ENCODE measurements around the gene AFG1L. TPM values are rescaled to one million over a fixed set of nuclear protein-coding genes. Genes with fewer than 3 reads are reported as not detected.

Gene AFG1L
- total and polyA plus RNA-seq, 2 experiments from 2014 or later, result 9.4 to 9.7 TPM

GRCh38 chr6:108419934-108420609, 125.2 kb downstream of the AFG1L start:
- Histone ChIP-seq H3K36me3 (replicated peaks; ENCODE audit: insufficient read depth, low read depth) (no peaks in the 10 kb centered on the region), H3K79me2 (no peaks in the 10 kb centered on the region), H3K4me1 (ENCODE audit: insufficient read depth) (no peaks in the 10 kb centered on the region), H3K9me3 (ENCODE audit: low read depth) (no peaks in the 10 kb centered on the region), H3K4me3 (no peak overlapping the region), H3K4me2 (no peak overlapping the region), H3K27me3 (no peaks in the 10 kb centered on the region), H4K20me1 (ENCODE audit: insufficient read depth, poor library complexity, severe bottlenecking) (no peaks in the 10 kb centered on the region), H3K27ac (no peak overlapping the region), H2AFZ (no peak overlapping the region), H3K9me2 (replicated peaks; ENCODE audit: insufficient read depth) (no peaks in the 10 kb centered on the region)
- DNase-seq (ENCODE audit: low spot score), result no peak
- TF ChIP-seq CTCF (IDR thresholded peaks at IDR 0.05; ENCODE audit: poor library complexity) (no peak), EZH2phosphoT487 (IDR thresholded peaks at IDR 0.05; ENCODE audit: low read depth, severe bottlenecking, unreplicated experiment) (no peak), EZH2 (IDR thresholded peaks at IDR 0.05; ENCODE audit: borderline replicate concordance) (no peak)
- 59% methylated on average over 2 of the region's 2 CpGs for WGBS (ENCODE audit: low lambda C conversion rate, missing lambda C conversion rate)

- no peaks in the 10 kb centered on the region for H3K9me3 ChIP-seq (ENCODE audit: low read depth)
- H3K4me2 ChIP-seq, result no peak overlapping the region
- H4K20me1 ChIP-seq (ENCODE audit: insufficient read depth, poor library complexity, severe bottlenecking), result no peaks in the 10 kb centered on the region
- TF ChIP-seq CTCF (IDR thresholded peaks at IDR 0.05; ENCODE audit: poor library complexity) (no peak), EZH2 (IDR thresholded peaks at IDR 0.05; ENCODE audit: borderline replicate concordance) (no peak), EZH2phosphoT487 (IDR thresholded peaks at IDR 0.05; ENCODE audit: low read depth, severe bottlenecking, unreplicated experiment) (no peak)
- H3K79me2 ChIP-seq, result no peaks in the 10 kb centered on the region
- no peak overlapping the region for H3K4me3 ChIP-seq
- H3K27me3 ChIP-seq, result no peaks in the 10 kb centered on the region
- no peaks in the 10 kb centered on the region for H3K9me2 ChIP-seq (replicated peaks; ENCODE audit: insufficient read depth)
- WGBS (ENCODE audit: low lambda C conversion rate, missing lambda C conversion rate), result 93% methylated on average over 6 of the region's 6 CpGs
- DNase-seq (ENCODE audit: low spot score), result no peak
- H3K4me1 ChIP-seq (ENCODE audit: insufficient read depth), result no peaks in the 10 kb centered on the region
- no peaks in the 10 kb centered on the region for H3K36me3 ChIP-seq (replicated peaks; ENCODE audit: insufficient read depth, low read depth)
- no peak overlapping the region for H2AFZ ChIP-seq
- no peak overlapping the region for H3K27ac ChIP-seq
Observed at GRCh38 chr6:108421366-108421765, 126.5 kb downstream of the AFG1L start.

DNA sequence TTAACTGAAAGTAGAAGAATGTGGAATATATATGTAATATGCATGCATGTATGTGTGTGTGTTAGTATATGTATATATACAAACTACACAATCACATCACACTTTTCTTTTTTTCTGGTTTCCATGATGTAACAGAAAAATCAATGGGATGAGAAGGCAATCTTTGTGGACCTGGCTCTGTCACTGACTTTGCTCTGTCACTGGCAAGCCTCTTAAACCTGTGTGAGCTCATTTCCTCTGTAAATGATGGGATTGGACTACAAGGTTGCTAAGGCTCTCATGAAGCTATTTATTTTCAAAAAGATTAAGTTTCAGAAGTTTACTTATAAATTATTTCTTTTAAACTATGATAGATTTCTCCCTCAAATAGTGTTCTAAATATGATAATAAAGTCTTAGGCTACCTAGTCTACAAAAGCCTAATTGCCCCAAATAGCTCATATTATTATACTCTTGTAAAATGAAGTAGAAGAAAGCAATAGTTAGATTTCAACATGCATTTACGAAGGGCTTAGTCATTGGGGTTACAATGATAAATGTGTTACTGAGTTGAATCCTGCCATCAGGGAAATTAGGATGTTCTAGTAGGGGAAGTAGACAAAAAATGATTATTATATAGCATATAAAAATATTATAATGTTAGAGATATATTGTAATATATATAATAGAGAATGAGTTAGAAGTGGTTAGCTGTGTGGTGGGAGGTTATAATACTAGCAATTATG, 129.3 kb downstream of the AFG1L start:
- H3K4me3 ChIP-seq, result no peak overlapping the region
- H3K27ac ChIP-seq, result no peak overlapping the region
- no peaks in the 10 kb centered on the region for H3K4me1 ChIP-seq (ENCODE audit: insufficient read depth)
- H3K27me3 ChIP-seq, result no peaks in the 10 kb centered on the region
- H3K9me2 ChIP-seq (replicated peaks; ENCODE audit: insufficient read depth), result no peaks in the 10 kb centered on the region
- no peaks in the 10 kb centered on the region for H3K79me2 ChIP-seq
- H3K4me2 ChIP-seq, result no peak overlapping the region
- 76% methylated on average over 1 of the region's 1 CpG for WGBS (ENCODE audit: low lambda C conversion rate, missing lambda C conversion rate)
- no peaks in the 10 kb centered on the region for H3K9me3 ChIP-seq (ENCODE audit: low read depth)
- H4K20me1 ChIP-seq (ENCODE audit: insufficient read depth, poor library complexity, severe bottlenecking), result no peaks in the 10 kb centered on the region
- no peaks in the 10 kb centered on the region for H3K36me3 ChIP-seq (replicated peaks; ENCODE audit: insufficient read depth, low read depth)
- DNase-seq (ENCODE audit: low spot score), result no peak
- TF ChIP-seq EZH2 (IDR thresholded peaks at IDR 0.05; ENCODE audit: borderline replicate concordance), result no peak
- no peak for TF ChIP-seq EZH2phosphoT487 (IDR thresholded peaks at IDR 0.05; ENCODE audit: low read depth, severe bottlenecking, unreplicated experiment)
- TF ChIP-seq CTCF (IDR thresholded peaks at IDR 0.05; ENCODE audit: poor library complexity), result no peak
- no peak overlapping the region for H2AFZ ChIP-seq
